Stomach (tissue), 9 donors: ENCODE data around the gene EDC3. TPM values are rescaled to one million over a fixed set of nuclear protein-coding genes. Genes with fewer than 3 reads are reported as not detected.

Experiments
- DNase-seq, 2 donors: peaks; one replicate each; pipeline versions ENCODE4 v3.0.0 to v3.0.0-alpha.2; 2013 to 2019
- H3K27ac ChIP-seq, 5 donors: fragments of 200-600 bp in 4 of 5; sonication (generic) in 4 of 5; one replicate each; pipeline ENCODE4 v1.5.1; 2013 to 2019; ENCODE audit warnings: mild to moderate bottlenecking in 1 of 5, moderate library complexity in 1 of 5
- H3K27me3 ChIP-seq, 3 donors: fragments of 200-600 bp; sonication (generic); one replicate each; pipeline ENCODE4 v1.5.1; 2017 to 2019; ENCODE audit warnings: mixed run types in 1 of 3
- H3K36me3 ChIP-seq, 4 donors: fragments of 200-600 bp; sonication (generic); 1 replicate in 3 of 4; 2 replicates in 1 of 4; pipeline ENCODE4 v1.5.1; 2016 to 2019
- H3K4me1 ChIP-seq, 4 donors: fragments of 200-600 bp; sonication (generic); one replicate each; pipeline ENCODE4 v1.5.1; 2016 to 2019
- H3K4me3 ChIP-seq, 4 donors: fragments of 200-600 bp; sonication (generic) in 3 of 4; one replicate each; pipeline ENCODE4 v1.5.1; 2016 to 2019; ENCODE audit warnings: mild to moderate bottlenecking in 1 of 4
- H3K9me3 ChIP-seq, 4 donors: fragments of 200-600 bp; sonication (generic); one replicate each; pipeline ENCODE4 v1.5.1; 2016 to 2019
- EP300 ChIP-seq: sonication (generic); formaldehyde crosslinking; IDR thresholded peaks from one replicate; pipeline ENCODE4 v1.6.1; 2017; ENCODE audit warnings: antibody characterized with exemption
- POLR2A ChIP-seq, 4 donors: fragments of 450-650 bp; IDR thresholded peaks; one replicate each; pipeline ENCODE4 v1.6.1; 2016; ENCODE audit warnings: antibody characterized with exemption in 4 of 4, control low read depth in 2 of 4, mild to moderate bottlenecking in 1 of 4, moderate library complexity in 1 of 4
- POLR2AphosphoS5 ChIP-seq, 3 donors: sonication (generic); formaldehyde crosslinking; IDR thresholded peaks; one replicate each; pipeline ENCODE4 v1.6.1; 2016; ENCODE audit warnings: antibody characterized with exemption in 3 of 3
- WGBS, 5 donors: extraction: QIAGEN DNeasy Blood & Tissue Kit in 3 of 5; methylation state at CpG; one replicate each; pipeline versions ENCODE4 v1.1.5 to v1.1.7; 2013 to 2018; 5-methylcytosine and 5-hydroxymethylcytosine counted together
- intact Hi-C: fragments of 100-400 bp; cut with DNase I; formaldehyde crosslinking; loops from one replicate; pipeline ENCODE4 v1.15.1; 2023; ENCODE audit warnings: low total_unique reads
- polyA plus RNA-seq, 3 donors: library from polyadenylated mRNA; stranded (reverse); fragments of 200-250 nt; gene quantifications; one replicate each; pipeline ENCODE4 v1.2.3, GENCODE V29; 2013
- total RNA-seq, 5 donors: library from RNA; depleted of rRNA; stranded (reverse); fragments of >200 nt; gene quantifications; one replicate each; pipeline versions ENCODE4 v1.1.0 to v1.2.3, GENCODE V29; 2014 to 2016
- TF ChIP-seq, protein P1 (sequence below), 7 experiments: fragments of 450-650 bp in 4 of 7; fragments of 200-600 bp in 3 of 7; sonication (generic) in 3 of 7; IDR thresholded peaks; one replicate each; pipeline ENCODE4 v1.5.1; 2016 to 2019; ENCODE audit warnings: antibody characterized with exemption in 7 of 7, control low read depth in 2 of 7, mild to moderate bottlenecking in 1 of 7
- donor health status: healthy with polysubstance abuse.
- donor health status: Bipolar disorder and iron deficiency.
- donor health status: healthy.

The EDC3 gene
- total and polyA plus RNA-seq, 8 donors = 8.8 to 42.6 (median 14.6) TPM

GRCh38 chr15:74614744-74615507 lies 80.9 kb downstream of the EDC3 start:
- intact Hi-C loops = no loop called here
- TF ChIP-seq POLR2AphosphoS5 (IDR thresholded peaks at IDR 0.05) (peak; percentile 31 to 63 (median 59)), POLR2A (IDR thresholded peaks at IDR 0.05) (no peak)
- Histone ChIP-seq H3K27me3 (no peaks in the 10 kb centered on the region), H3K4me3 (peak overlapping the region; percentile 82 to 93 (median 91)), H3K4me1 (peaks cover 23 to 48% (median 46%) of the 10 kb centered on the region in 4 donors), H3K9me3 (no peaks in the 10 kb centered on the region), H3K27ac (peak overlapping the region; percentile 95 to 99 (median 97)), H3K36me3 (peaks cover 10 to 18% (median 14%) of the 10 kb centered on the region in 4 donors)
- DNase-seq = peak; percentile 84 to 95
- WGBS, 5 donors = 0 to 1% (median 1%) methylated on average over 21 to 76 of the region's 76 CpGs

- no peak for DNase-seq
- no peak for TF ChIP-seq POLR2AphosphoS5 (IDR thresholded peaks at IDR 0.05)
- TF ChIP-seq, protein P1, sequence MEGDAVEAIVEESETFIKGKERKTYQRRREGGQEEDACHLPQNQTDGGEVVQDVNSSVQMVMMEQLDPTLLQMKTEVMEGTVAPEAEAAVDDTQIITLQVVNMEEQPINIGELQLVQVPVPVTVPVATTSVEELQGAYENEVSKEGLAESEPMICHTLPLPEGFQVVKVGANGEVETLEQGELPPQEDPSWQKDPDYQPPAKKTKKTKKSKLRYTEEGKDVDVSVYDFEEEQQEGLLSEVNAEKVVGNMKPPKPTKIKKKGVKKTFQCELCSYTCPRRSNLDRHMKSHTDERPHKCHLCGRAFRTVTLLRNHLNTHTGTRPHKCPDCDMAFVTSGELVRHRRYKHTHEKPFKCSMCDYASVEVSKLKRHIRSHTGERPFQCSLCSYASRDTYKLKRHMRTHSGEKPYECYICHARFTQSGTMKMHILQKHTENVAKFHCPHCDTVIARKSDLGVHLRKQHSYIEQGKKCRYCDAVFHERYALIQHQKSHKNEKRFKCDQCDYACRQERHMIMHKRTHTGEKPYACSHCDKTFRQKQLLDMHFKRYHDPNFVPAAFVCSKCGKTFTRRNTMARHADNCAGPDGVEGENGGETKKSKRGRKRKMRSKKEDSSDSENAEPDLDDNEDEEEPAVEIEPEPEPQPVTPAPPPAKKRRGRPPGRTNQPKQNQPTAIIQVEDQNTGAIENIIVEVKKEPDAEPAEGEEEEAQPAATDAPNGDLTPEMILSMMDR (IDR thresholded peaks at IDR 0.05) = no peak
- TF ChIP-seq POLR2A (IDR thresholded peaks at IDR 0.05) = no peak
- no peak for TF ChIP-seq EP300
- Histone ChIP-seq H3K4me3 (peak overlapping the region; percentile 82 to 93 (median 91)), H3K36me3 (peaks cover 2 to 11% (median 6%) of the 10 kb centered on the region in 4 donors), H3K9me3 (no peaks in the 10 kb centered on the region), H3K4me1 (peaks cover 23 to 43% (median 39%) of the 10 kb centered on the region in 4 donors), H3K27me3 (no peaks in the 10 kb centered on the region), H3K27ac (peak overlapping the region; percentile 95 to 99 (median 97))
- WGBS, 5 donors = 29 to 34% (median 30%) methylated on average over 35 to 38 of the region's 38 CpGs
- intact Hi-C loops = no loop called here
Measured at GRCh38 chr15:74613953-74614743, 81.7 kb downstream of the EDC3 start.

DNA sequence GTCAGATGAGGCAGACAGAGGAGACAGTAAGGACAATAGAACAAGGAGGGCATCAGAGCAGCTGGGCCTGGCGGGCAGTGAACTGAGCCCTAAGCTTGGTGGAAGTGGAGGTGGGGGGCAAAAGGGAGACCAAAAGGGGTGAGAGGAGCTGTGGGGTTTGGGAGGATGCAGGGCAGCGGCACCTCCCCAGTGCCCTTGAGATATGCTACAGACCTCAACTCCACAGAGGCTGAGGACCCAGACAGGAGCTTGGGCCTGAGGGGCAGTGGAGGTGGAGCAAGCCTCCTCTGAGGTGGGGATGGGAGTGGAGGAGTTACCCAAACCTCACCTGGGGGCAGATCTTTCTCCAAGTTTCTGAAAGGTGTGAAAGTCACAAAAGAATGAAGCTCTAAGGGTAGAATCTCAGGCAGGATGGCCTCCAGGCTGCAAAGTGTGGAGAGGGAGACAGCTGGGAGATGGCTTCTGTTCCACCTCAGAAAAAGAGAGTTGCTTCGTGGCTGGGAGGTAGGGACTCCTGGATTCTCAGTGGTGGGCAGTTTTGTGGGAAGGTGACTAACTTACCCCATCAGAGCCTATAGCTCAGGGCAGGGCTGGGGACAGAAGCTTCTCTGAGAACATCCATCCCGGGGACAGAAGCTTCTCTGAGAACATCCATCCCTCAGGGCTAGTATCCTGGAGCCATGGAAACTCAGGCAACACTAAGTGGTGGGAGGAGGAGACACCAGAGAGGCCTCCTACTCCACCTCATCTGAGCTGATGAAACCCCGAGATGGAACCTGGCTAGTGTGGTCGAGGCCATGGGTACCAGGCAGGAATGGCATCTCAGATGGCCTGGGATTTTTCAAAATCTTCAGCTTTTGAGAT lies 82.5 kb downstream of the EDC3 start:
- intact Hi-C loops = no loop called here
- Histone ChIP-seq H3K4me1 (peaks cover 18 to 35% (median 30%) of the 10 kb centered on the region in 4 donors), H3K4me3 (no peak overlapping the region), H3K9me3 (no peaks in the 10 kb centered on the region), H3K27me3 (no peaks in the 10 kb centered on the region), H3K27ac (peak overlapping the region in 1 of 5 donors; percentile 99), H3K36me3 (peaks cover 0 to 2% (median 0%) of the 10 kb centered on the region in 4 donors)
- peak in 1 of 2 donors; percentile 37 for DNase-seq
- TF ChIP-seq POLR2A (IDR thresholded peaks at IDR 0.05) (no peak), EP300 (no peak), POLR2AphosphoS5 (IDR thresholded peaks at IDR 0.05) (no peak)
- TF ChIP-seq, protein P1 (IDR thresholded peaks at IDR 0.05) = no peak
- 57 to 72% (median 61%) methylated on average over 5 to 6 of the region's 6 CpGs for WGBS, 5 donors

- intact Hi-C loops = no loop called here
- H3K27me3 ChIP-seq = no peaks in the 10 kb centered on the region
- WGBS, 5 donors = 74 to 95% (median 83%) methylated on average over 2 of the region's 2 CpGs
- no peak for DNase-seq
- no peaks in the 10 kb centered on the region for H3K9me3 ChIP-seq
- H3K4me3 ChIP-seq = no peak overlapping the region
- H3K36me3 ChIP-seq = no peaks in the 10 kb centered on the region
- no peak overlapping the region for H3K27ac ChIP-seq
- TF ChIP-seq POLR2AphosphoS5 (IDR thresholded peaks at IDR 0.05) = no peak
- TF ChIP-seq, protein P1 (IDR thresholded peaks at IDR 0.05) = no peak
- no peak for TF ChIP-seq EP300
- TF ChIP-seq POLR2A (IDR thresholded peaks at IDR 0.05) = no peak
- peaks cover 12 to 29% (median 24%) of the 10 kb centered on the region in 4 donors for H3K4me1 ChIP-seq
Measured at GRCh38 chr15:74612677-74613076, 83.1 kb downstream of the EDC3 start.
